T47D (cell line): Measurements from ENCODE around the gene CBX4.
A peak's percentile ranks its signal among the peaks of the same experiment; 100 is the strongest.
"Not testable (repeated sequence)": the region's sequence is repeated elsewhere in the genome, so short reads cannot be mapped to it uniquely, and the experiment has no call there.

Source experiments
- DNase-seq, 2 experiments: peaks; one replicate each; pipeline versions ENCODE4 v3.0.0 to v3.0.0-alpha.2; 2011 to 2012; ENCODE audit warnings: low read depth in 1 of 2, low spot score in 1 of 2
- JUND ChIP-seq: IDR thresholded peaks from 2 replicates; pipeline ENCODE4 v1.6.1; 2012; ENCODE audit warnings: low read depth
- in situ Hi-C: cut with HindIII; loops from 2 replicates; pipeline ENCODE4 v1.10.0; 2016; ENCODE audit warnings: low sequenced_read_pairs, low pct_unique_long_range_greater_than_20kb

The CBX4 gene

DNA sequence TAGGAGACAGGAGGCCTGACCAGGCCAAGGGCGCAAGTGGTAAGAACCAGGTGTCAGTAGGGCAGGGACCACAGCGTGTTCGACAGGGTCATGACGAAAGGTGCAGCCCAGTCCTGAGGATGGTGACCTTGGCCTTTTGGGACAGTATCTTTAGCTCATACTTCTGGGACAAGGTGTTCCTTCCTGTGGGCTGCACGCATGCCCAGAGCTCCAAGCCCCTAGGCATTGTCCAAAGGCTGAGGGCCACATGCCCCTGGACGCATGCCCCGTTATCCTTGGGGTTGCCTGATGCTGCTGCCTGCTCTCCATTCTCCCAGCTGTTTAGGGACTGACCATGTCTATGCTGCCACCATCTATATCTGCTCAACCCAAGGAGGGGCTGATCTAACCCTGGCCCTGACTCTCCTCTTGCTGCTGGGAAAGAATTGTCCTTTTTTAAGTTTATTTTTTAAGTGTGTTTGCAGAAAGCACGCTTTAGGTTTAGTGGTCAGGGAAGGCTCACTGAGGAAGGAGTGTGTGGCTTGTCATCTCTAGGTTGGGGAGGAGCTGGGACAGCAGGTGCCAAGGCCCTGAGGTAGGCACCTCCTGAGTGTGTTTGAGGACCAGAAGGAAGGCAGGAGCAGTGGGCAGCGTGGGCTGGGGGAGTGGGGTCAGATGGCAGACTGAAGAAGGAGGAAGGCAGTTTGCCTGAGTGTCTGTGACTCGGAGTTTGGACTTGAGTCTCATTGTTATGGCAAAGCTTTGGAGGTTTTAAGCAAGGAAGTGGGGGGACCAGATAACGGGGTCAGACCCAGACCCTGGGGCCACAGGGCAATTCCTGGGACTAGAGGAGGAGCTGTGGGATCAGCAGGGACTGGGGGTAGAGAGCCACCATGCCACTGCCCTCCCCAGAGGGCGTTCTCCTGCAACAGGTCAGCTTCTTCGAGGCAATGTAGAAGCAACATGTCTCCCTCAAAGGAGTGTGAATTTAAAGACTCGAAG lies 15.1 kb upstream of the CBX4 start:
- no peak for TF ChIP-seq JUND
- in situ Hi-C loops, result no loop called here
- no peak for DNase-seq

- in situ Hi-C loops, DNase-seq: not testable (repeated sequence)
Observed at GRCh38 chr17:79853168-79853567, 13.9 kb upstream of the CBX4 start.

GRCh38 chr17:79852748-79853147 lies 13.5 kb upstream of the CBX4 start:
- no peak for TF ChIP-seq JUND
- DNase-seq, result no peak
- in situ Hi-C loops, result no loop called here

GRCh38 chr17:79851461-79851817 lies 12.2 kb upstream of the CBX4 start:
- TF ChIP-seq JUND, result no peak
- in situ Hi-C loops, result no loop called here
- peak in 1 of 2 experiments; percentile 87 for DNase-seq

DNA sequence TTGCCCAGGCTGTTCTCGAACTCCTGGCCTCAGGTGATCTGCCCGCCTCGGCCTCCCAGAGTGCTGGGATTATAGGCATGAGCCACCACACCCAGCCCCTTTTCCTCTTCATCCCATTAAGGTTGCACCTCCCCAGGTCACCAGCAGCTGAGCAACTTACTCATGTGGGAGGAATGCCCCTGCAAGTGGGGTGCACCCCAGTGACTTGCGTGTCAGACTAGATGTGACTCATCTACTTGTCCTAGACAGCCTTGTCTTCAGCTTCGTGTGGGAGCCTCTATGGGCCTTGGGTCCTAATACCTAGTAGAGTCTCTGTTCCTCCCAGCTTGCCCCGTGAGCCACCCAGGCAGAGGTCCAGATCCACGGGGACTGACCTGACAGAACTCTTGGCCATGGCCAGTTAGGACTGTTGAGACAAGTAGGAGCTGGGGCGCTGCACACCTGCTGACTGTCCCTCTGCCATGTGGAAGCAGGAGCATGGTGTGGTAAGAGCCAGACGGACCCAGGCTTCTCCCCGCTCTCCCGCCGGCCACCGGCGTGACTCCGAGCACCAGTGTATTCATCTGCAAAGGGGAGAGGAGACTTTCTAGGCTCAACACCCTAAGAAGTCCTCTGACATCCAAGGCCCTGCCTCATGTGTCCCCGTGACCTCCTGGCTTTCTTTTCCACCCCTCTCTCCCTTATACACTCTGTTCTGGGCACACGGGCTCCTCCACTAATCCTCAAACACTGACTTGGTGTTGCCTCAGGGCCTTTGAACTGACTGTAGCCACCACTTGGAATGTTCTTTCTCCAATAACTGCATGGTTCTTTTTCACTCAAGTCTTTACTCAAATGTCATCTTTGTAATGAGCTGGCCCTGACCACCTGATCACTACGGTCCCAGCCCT lies 11.6 kb upstream of the CBX4 start:
- TF ChIP-seq JUND, result no peak
- in situ Hi-C loops, result no loop called here
- DNase-seq, result no peak

GRCh38 chr17:79849953-79850352 lies 10.7 kb upstream of the CBX4 start:
- no peak for DNase-seq
- in situ Hi-C loops, result no loop called here
- TF ChIP-seq JUND, result no peak

- TF ChIP-seq JUND, result no peak
- no peak for DNase-seq
- in situ Hi-C loops, result no loop called here
Observed at GRCh38 chr17:79848370-79848766, 9.1 kb upstream of the CBX4 start.

DNA sequence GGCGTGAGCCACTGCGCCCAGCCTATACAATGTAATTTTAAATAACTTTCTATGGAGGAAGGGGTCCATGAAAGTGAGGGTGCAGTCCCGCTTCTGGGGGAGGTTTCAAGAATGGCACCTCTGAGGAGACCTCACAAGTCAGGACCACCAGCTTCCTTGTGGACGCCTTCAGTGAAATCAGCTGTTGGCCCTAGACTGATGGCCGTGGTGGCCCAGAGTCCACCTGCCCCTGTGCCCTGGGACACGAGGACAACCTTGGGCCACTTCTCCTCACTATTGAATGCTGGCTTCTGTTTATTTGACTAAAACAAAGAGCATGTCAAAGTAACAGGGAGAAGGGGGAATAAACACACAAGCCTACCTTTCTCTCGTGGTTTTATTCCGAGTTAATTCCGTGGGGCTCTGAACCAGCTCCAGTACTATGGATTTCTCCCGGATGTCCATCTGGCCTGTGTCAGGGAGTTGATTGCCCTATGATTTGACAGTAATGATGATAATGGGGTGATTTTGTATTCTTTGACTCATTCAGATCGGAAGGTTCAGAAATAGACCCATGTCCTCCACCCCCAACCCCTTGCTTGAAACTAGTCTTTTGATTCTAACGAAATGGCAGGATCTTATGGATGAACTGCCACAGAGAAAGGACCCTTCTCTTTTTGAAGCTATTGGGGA lies 8.6 kb upstream of the CBX4 start:
- in situ Hi-C loops, result no loop called here
- no peak for DNase-seq
- TF ChIP-seq JUND, result no peak

DNA sequence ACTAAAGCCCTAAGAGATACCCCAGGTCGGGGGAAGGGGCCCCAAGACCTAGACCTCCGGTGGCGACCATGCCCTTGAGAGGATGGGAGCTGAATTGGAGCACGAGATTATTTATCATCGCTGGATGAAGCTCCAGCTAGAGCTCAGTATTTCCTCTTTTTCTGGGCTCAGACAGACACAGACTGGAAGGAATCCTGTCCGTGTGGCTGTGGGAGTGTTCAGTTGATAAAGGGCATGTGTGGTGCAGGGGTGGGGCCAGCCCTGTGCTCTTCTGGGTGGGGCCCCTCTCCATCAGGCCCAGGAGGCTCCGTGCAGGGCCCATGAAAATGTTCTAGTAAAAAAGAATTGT lies 6.3 kb upstream of the CBX4 start:
- TF ChIP-seq JUND, result no peak
- no peak for DNase-seq
- in situ Hi-C loops, result no loop called here

- in situ Hi-C loops, result no loop called here
- TF ChIP-seq JUND, result no peak
- peak; percentile 59 to 86 for DNase-seq
Observed at GRCh38 chr17:79844869-79845600, 5.8 kb upstream of the CBX4 start.

DNA sequence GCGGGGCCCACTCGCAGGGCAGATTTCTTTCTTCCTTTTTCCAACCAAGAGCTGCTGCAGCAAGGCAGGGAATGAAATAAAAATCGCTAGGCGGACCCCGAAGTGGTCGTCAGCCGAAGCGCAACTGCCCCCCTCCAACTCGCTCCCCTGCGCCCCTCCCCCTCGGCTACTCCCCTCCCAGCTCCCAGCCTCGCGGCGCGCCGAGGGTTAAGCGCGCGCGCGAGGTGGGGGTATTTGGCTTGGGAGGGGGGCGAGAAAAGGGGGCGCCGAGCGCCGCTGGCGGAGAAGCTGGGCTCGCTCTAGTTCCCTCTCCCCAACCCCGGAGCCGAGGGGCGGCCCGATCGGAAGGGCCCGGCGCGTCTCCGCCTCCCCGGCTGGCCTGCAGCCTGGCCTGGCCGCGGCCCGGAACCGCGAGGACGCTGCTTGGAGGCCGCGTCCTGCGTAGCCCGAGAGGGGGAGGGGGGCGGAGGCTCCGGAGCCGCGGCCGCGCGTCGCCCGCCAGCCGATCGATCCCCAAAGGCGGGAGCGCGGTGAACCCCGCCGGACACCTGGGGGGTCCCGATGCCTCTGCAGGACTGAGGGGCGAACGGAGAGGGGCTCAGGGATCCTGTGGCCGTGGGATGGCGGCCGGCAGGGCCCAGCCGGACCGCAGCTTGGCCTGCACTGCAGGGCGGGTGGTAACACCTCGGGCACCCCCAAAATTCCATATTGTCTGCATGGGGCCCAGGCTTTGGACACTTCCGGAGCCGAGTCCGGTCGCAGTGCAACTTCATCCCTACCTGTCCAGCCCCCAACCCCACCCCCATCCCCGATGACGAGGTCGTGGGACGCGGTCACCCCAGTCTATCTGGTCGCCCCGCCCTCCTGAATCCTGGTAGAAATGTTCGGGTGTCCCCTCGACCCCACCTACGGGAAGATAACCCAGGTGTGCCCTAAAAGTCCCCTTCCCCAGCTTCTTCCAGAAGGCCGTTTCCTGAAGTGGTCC lies 4.9 kb upstream of the CBX4 start:
- peak; percentile 81 to 84 for DNase-seq
- in situ Hi-C loops, result no loop called here
- no peak for TF ChIP-seq JUND
